ENCODE measurements around the gene RAD9B. TPM values are rescaled to one million over a fixed set of nuclear protein-coding genes. Genes with fewer than 3 reads are reported as not detected.

The RAD9B gene
- total and polyA plus RNA-seq, 10 of the 15 experiments (the other 5 are each of a cell fraction or from before 2014, with no cell fraction given), result 0.54 to 2.0 (median 1.3) TPM

DNA sequence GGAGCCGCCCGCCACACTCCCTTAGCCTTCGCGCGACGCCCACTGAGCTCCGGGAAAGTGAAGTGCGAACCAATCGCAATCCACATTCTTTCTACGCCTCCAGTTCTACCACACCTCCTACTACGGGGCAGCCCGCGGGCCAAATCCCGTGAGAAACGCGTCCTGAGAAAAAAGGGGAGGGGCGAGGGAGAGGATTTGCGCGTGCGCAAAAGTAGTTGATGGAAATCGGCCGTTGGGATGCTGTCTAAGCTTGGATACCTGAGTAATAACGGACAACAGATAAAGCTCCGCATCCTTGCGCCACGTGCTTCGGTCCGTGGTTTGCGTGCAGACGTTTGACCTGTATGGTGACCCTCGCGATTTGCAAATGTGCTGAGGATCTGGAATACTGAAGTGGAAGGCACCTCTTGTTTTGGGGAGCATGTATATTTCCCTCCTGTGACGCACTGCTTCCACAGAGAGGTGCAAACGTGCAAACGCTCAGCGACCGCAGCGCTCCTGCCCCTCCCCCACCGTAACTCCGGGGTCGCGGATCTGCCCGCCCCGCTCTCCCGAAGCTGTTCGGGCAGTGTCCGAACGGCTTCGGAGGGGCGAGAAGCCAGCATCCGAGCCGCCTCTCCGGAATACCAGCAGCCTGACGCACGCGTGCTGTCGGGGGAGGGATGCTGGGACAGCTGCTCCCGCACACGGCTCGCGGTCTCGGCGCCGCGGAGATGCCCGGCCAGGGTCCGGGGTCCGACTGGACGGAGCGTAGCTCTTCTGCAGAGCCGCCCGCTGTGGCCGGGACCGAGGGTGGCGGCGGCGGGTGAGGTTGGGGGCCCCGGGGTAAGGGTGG is 33.7 kb upstream of the RAD9B start, which contains the start of the genes FAM216A and GPN3:
TSS of gene FAM216A (plus strand) at position 632 of the 835 bp plus-strand sequence. CDS start at position 663, 31 bp downstream.
TSS of gene GPN3 (minus strand) at position 44 of the 835 bp plus-strand sequence. CDS start 54 bp downstream, outside the sequence.
- DNase-seq (ENCODE audit: low read depth, low spot score) (peak; percentile 96), FAIRE-seq (peak; percentile 97), ATAC-seq (peak; percentile 88)
- POLR2A ChIA-PET, result interaction anchor here (0.6 to 3.6 kb wide), 18 partner anchors 11 to 200 kb away, joined by 3 to 43 read pairs (median 5); partner anchors contain the start of genes ARPC3, RAD9B and VPS29
- H3K4me2 ChIP-seq (ENCODE audit: control insufficient read depth, insufficient read depth), result peak within 1 kb of the TSS; percentile 89
- H3K36me3 ChIP-seq (ENCODE audit: control insufficient read depth in 2 of 2, insufficient read depth in 2 of 2, low read length in 1 of 2), result no peaks in the 10 kb centered on the region; a peak in 1 of 4 replicates
- SMC1A ChIA-PET (ENCODE audit: uncharacterized antibody, unreplicated experiment), result interaction anchor here (0.6 to 8.2 kb wide), 31 partner anchors 9 to 358 kb away, joined by 3 to 99 read pairs (median 5); partner anchors contain the start of genes ARPC3, RAD9B, TCTN1 and VPS29
- no peaks in the 10 kb centered on the region for H3K27me3 ChIP-seq (replicated peaks in 1 of 2; ENCODE audit: control insufficient read depth in 2 of 2, insufficient read depth in 2 of 2, low read length in 1 of 2)
- peak within 1 kb of the TSS; percentile 90 for H2AFZ ChIP-seq (ENCODE audit: control insufficient read depth, low read depth, low read length)
- CTCF ChIA-PET, result interaction anchor here (0.7 to 7.6 kb wide), 35 partner anchors 9 to 364 kb away, joined by 3 to 130 read pairs (median 4); partner anchors contain the start of genes ARPC3 and TCTN1
- H3K27ac ChIP-seq (ENCODE audit: control insufficient read depth, insufficient read depth), result peak within 1 kb of the TSS; percentile 91
- intact Hi-C loops (cut with micrococcal nuclease; ENCODE audit: unreplicated experiment) (loop anchor here (2.0 to 5.0 kb wide), 3 partner anchors 34 to 229 kb away; partner anchors contain the start of genes RAD9B and VPS29), in situ Hi-C loops (cut with MboI) (loop anchor here (5.0 kb wide), 1 partner anchor 134 kb away; no protein-coding TSS in a partner anchor)
- no peaks in the 10 kb centered on the region for H4K20me1 ChIP-seq (ENCODE audit: control insufficient read depth, insufficient read depth)
- peak within 1 kb of the TSS; percentile 73 for H3K4me3 ChIP-seq
- H3K4me1 ChIP-seq (ENCODE audit: control insufficient read depth, insufficient read depth, low read length), result peaks cover 6% of the 10 kb centered on the region
- H3K9ac ChIP-seq (ENCODE audit: control insufficient read depth, insufficient read depth, low read length), result peak within 1 kb of the TSS; percentile 90
- under 1% methylated on average over 70 of the region's 78 CpGs for WGBS (ENCODE audit: insufficient coverage, insufficient replicate concordance, low lambda C conversion rate, missing lambda C conversion rate)
- BruUV-seq (replicated peaks), result TSS peak; percentile 88
- RAD21 ChIA-PET (ENCODE audit: unreplicated experiment), result interaction anchor here (0.6 to 4.9 kb wide), 31 partner anchors 8 to 367 kb away, joined by 3 to 92 read pairs (median 4); partner anchors contain the start of genes ARPC3, RAD9B and VPS29
- H3K79me2 ChIP-seq (ENCODE audit: control insufficient read depth, insufficient read depth, low read length), result peaks cover 40% of the 10 kb centered on the region
- H3K9me3 ChIP-seq (replicated peaks; ENCODE audit: control insufficient read depth, insufficient read depth, low read length), result no peaks in the 10 kb centered on the region
- TF ChIP-seq TARDBP (IDR thresholded peaks at IDR 0.05; ENCODE audit: borderline replicate concordance) (no peak), TBL1XR1 (IDR thresholded peaks at IDR 0.05; ENCODE audit: low read depth, low read length) (peak; percentile 15; the same call in 1 of the 2 replicates), PKNOX1 (IDR thresholded peaks at IDR 0.05) (0 out of 2 replicates have a peak, but pooled peaks have one; percentile 4), IKZF2 (IDR thresholded peaks at IDR 0.05) (peak; percentile 80 to 83; a peak in 3 of 4 replicates), POLR2AphosphoS5 (IDR thresholded peaks at IDR 0.05; ENCODE audit: low read length) (peak; percentile 71), MTA2 (IDR thresholded peaks at IDR 0.05; ENCODE audit: low read depth) (peak; percentile 38; the same call in 1 of the 2 replicates), ZBTB11 (CRISPR knock-in tag; IDR thresholded peaks at IDR 0.05) (no peak), GATAD2B (conservative IDR thresholded peaks at IDR 0.05; ENCODE audit: low read depth) (no peak), MEF2A (IDR thresholded peaks at IDR 0.05; ENCODE audit: insufficient read depth, low read depth, low read length) (0 out of 2 replicates have a peak, but pooled peaks have one; percentile 28), CBX5 (IDR thresholded peaks at IDR 0.05; ENCODE audit: low read depth) (no peak), DPF2 (IDR thresholded peaks at IDR 0.05) (peak; percentile 84; the same call in 1 of the 2 replicates), HCFC1 (IDR thresholded peaks at IDR 0.05; ENCODE audit: low read length) (peak; percentile 56; the same call in 1 of the 2 replicates), STAT1 (conservative IDR thresholded peaks at IDR 0.05) (0 out of 2 replicates have a peak, but pooled peaks have one; percentile 15), NFYB (IDR thresholded peaks at IDR 0.05; ENCODE audit: insufficient read depth, low read depth, low read length) (peak; percentile 64; the same call in 1 of the 2 replicates), POU2F2 (IDR thresholded peaks at IDR 0.05; ENCODE audit: borderline replicate concordance, low read depth, low read length) (peak; percentile 19; the same call in 1 of the 3 replicates), RAD51 (IDR thresholded peaks at IDR 0.05) (0 out of 2 replicates have a peak, but pooled peaks have one; percentile 15)
